Breast epithelium (tissue), 3 donors: Measurements from ENCODE around the gene PRRC2B.

ENCODE experiments used
- CTCF ChIP-seq, 3 donors: fragments of 450-650 bp; IDR thresholded peaks; one replicate each; pipeline ENCODE4 v1.5.1; 2016 to 2017; ENCODE audit warnings: antibody characterized with exemption in 3 of 3, mild to moderate bottlenecking in 3 of 3, moderate library complexity in 3 of 3
- POLR2AphosphoS5 ChIP-seq, 3 donors: sonication (generic); formaldehyde crosslinking; IDR thresholded peaks; one replicate each; pipeline ENCODE4 v1.6.1; 2017; ENCODE audit warnings: antibody characterized with exemption in 3 of 3

GRCh38 chr9:131545003-131545785 is 151.3 kb downstream of the PRRC2B start, which contains the start of gene PRRT1B:
- TF ChIP-seq CTCF (IDR thresholded peaks at IDR 0.05) (no peak), POLR2AphosphoS5 (IDR thresholded peaks at IDR 0.05) (no peak)
